ENCODE results near the gene TRAF1. TPM values are rescaled to one million over a fixed set of nuclear protein-coding genes. Genes with fewer than 3 reads are reported as not detected.
A peak's percentile ranks its signal among the peaks of the same experiment; 100 is the strongest.

TRAF1 gene
- total and polyA plus RNA-seq, 10 of the 15 experiments (the other 5 are each of a cell fraction or from before 2014, with no cell fraction given) = 13.8 to 163 (median 128) TPM

DNA sequence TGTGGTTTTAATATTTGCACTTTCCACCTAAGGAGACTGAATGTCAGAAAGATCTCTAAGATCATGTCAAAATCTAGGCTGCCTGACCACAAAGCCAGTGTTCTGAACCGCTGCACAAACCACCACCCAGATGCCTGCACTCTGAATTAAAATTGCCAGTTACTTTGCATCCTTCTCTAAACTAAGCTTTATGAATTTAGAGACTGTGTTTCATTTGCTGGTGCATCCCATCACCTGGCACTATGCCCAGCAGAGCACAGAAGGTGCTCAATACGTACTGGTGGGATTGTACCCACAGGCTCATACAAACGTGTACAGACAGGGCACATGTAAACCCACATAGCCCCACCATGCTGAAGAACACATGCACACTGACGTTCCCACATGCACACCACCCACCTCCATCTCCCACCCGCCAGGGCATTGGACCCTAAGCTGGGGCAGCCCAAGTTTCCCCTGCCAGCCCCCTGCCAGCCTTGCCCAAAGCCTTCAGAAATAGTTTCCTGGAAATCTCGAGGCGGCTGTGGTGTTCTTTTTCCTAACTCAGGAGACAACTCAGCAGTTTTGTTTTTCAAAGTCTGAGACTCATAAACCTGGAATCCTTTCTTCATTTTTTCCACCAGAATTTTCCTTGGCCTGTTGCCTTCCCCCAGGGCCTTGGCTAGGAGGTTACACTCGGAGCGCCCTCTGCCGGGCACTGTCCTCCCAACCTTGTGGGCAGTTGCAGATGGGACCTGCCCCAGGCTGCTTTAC lies 9.6 kb upstream of the TRAF1 start (continued):
- TF ChIP-seq BRCA1 (IDR thresholded peaks at IDR 0.05; ENCODE audit: low read depth, low read length) (no peak), SIX5 (IDR thresholded peaks at IDR 0.05; ENCODE audit: low read depth, low read length, severe bottlenecking) (no peak), GATAD2B (conservative IDR thresholded peaks at IDR 0.05; ENCODE audit: low read depth) (no peak; the same call in 1 of the 2 replicates), RFX5 (IDR thresholded peaks at IDR 0.05; ENCODE audit: low read depth, low read length) (no peak), ZBTB40 (IDR thresholded peaks at IDR 0.05; ENCODE audit: borderline replicate concordance) (no peak; the same call in 1 of the 2 replicates), KLF5 (IDR thresholded peaks at IDR 0.05; ENCODE audit: partially characterized antibody) (no peak), TAF1 (IDR thresholded peaks at IDR 0.05; ENCODE audit: borderline replicate concordance, low read depth, low read length) (no peak), FOXM1 (IDR thresholded peaks at IDR 0.05; ENCODE audit: low read depth, low read length) (no peak), BHLHE40 (IDR thresholded peaks at IDR 0.05; ENCODE audit: borderline replicate concordance in 1 of 2, low read depth in 2 of 2, low read length in 1 of 2) (0 out of 4 replicates have a peak, but pooled peaks of 1 of the 2 experiments have one; percentile 9), POU2F2 (IDR thresholded peaks at IDR 0.05; ENCODE audit: borderline replicate concordance, low read depth, low read length) (no peak), DPF2 (IDR thresholded peaks at IDR 0.05) (no peak), RAD21 (IDR thresholded peaks at IDR 0.05; ENCODE audit: insufficient read depth, low read depth, low read length) (peak; percentile 97), CEBPB (IDR thresholded peaks at IDR 0.05; ENCODE audit: borderline replicate concordance in 1 of 2, low read depth in 2 of 2, low read length in 2 of 2) (no peak), HDGF (IDR thresholded peaks at IDR 0.05) (peak; percentile 62; the same call in 1 of the 2 replicates), CBFB (IDR thresholded peaks at IDR 0.05; ENCODE audit: low read depth) (peak; percentile 64; the same call in 1 of the 2 replicates), MEF2A (IDR thresholded peaks at IDR 0.05; ENCODE audit: insufficient read depth, low read depth, low read length) (0 out of 2 replicates have a peak, but pooled peaks have one; percentile 42), ZBED1 (IDR thresholded peaks at IDR 0.05; ENCODE audit: borderline replicate concordance) (no peak), EGR1 (IDR thresholded peaks at IDR 0.05; ENCODE audit: borderline replicate concordance in 1 of 2, low read depth in 2 of 2, low read length in 2 of 2) (no peak), EZH2 (IDR thresholded peaks at IDR 0.05; ENCODE audit: borderline replicate concordance, control insufficient read depth, low read depth, low read length) (no peak), MYC (IDR thresholded peaks at IDR 0.05; ENCODE audit: insufficient read depth, insufficient read length, insufficient replicate concordance, low read length, severe bottlenecking) (no peak), ATF2 (IDR thresholded peaks at IDR 0.05; ENCODE audit: low read length) (no peak), JUND (IDR thresholded peaks at IDR 0.05; ENCODE audit: low read depth, low read length) (no peak)
- TF ChIP-seq, protein P1, sequence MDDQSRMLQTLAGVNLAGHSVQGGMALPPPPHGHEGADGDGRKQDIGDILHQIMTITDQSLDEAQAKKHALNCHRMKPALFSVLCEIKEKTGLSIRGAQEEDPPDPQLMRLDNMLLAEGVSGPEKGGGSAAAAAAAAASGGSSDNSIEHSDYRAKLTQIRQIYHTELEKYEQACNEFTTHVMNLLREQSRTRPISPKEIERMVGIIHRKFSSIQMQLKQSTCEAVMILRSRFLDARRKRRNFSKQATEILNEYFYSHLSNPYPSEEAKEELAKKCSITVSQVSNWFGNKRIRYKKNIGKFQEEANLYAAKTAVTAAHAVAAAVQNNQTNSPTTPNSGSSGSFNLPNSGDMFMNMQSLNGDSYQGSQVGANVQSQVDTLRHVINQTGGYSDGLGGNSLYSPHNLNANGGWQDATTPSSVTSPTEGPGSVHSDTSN (IDR thresholded peaks at IDR 0.05; ENCODE audit: insufficient replicate concordance, low read depth, low read length) = no peak
